NT2/D1 (cell line): ENCODE data around the gene C3orf70.

Experiments used
- DNase-seq: peaks from one replicate; pipeline ENCODE4 v3.0.0-alpha.2; 2011; ENCODE audit warnings: low read depth, low spot score
- H3K27me3 ChIP-seq: 2 replicates; pipeline ENCODE4 v1.6.0; 2011; ENCODE audit warnings: mild to moderate bottlenecking; ENCODE audit not compliant: insufficient read length, insufficient read depth
- H3K36me3 ChIP-seq: 2 replicates; pipeline ENCODE4 v1.6.1; 2011; ENCODE audit warnings: mild to moderate bottlenecking, low read length, mixed read lengths; ENCODE audit not compliant: insufficient read depth, insufficient read length
- H3K4me1 ChIP-seq: 2 replicates; pipeline ENCODE4 v1.5.1; 2011; ENCODE audit not compliant: insufficient read depth, insufficient read length
- H3K4me3 ChIP-seq: 2 replicates; pipeline ENCODE4 v1.5.1; 2011; ENCODE audit warnings: low read depth; ENCODE audit not compliant: insufficient read length
- H3K9ac ChIP-seq: 2 replicates; pipeline ENCODE4 v1.6.0; 2011; ENCODE audit warnings: low read depth; ENCODE audit not compliant: insufficient read length
- H3K9me3 ChIP-seq: 2 replicates; pipeline ENCODE4 v1.5.1; 2011; ENCODE audit warnings: mild to moderate bottlenecking, low read length; ENCODE audit not compliant: insufficient read depth
- SUZ12 ChIP-seq: IDR thresholded peaks from 2 replicates; pipeline ENCODE4 v1.6.1; 2011; ENCODE audit not compliant: insufficient read length, insufficient read depth; ENCODE audit errors: extremely low read depth
- YY1 ChIP-seq: IDR thresholded peaks from 2 replicates; pipeline ENCODE4 v1.6.1; 2011; ENCODE audit not compliant: insufficient read length, insufficient read depth
- ZNF274 ChIP-seq: IDR thresholded peaks from 2 replicates; pipeline ENCODE4 v1.6.1; 2011; ENCODE audit warnings: mild to moderate bottlenecking, low read depth, low read length

C3orf70 gene

GRCh38 chr3:185063431-185063830 is 89.4 kb downstream of the C3orf70 start:
- peaks cover 26% of the 10 kb centered on the region; the same call in 1 of the 2 replicates for H3K9me3 ChIP-seq
- H3K27me3 ChIP-seq = no peaks in the 10 kb centered on the region
- H3K4me1 ChIP-seq = no peaks in the 10 kb centered on the region
- H3K36me3 ChIP-seq = no peaks in the 10 kb centered on the region
- DNase-seq = no peak
- H3K4me3 ChIP-seq = no peak overlapping the region
- no peak for TF ChIP-seq YY1
- no peak for TF ChIP-seq ZNF274
- TF ChIP-seq SUZ12 = no peak
- no peak overlapping the region for H3K9ac ChIP-seq

- Histone ChIP-seq H3K36me3 (no peaks in the 10 kb centered on the region), H3K9ac (no peak overlapping the region), H3K4me1 (no peaks in the 10 kb centered on the region), H3K9me3 (peaks cover 21% of the 10 kb centered on the region; the same call in 1 of the 2 replicates), H3K4me3 (no peak overlapping the region), H3K27me3 (no peaks in the 10 kb centered on the region)
- TF ChIP-seq SUZ12 = no peak
- TF ChIP-seq YY1 = no peak
- TF ChIP-seq ZNF274 = no peak
- no peak for DNase-seq
Observed at GRCh38 chr3:185062191-185062590, 90.7 kb downstream of the C3orf70 start.

GRCh38 chr3:185060655-185061054 is 92.2 kb downstream of the C3orf70 start:
- DNase-seq = no peak
- H3K4me3 ChIP-seq = no peak overlapping the region
- H3K9me3 ChIP-seq = peaks cover 18% of the 10 kb centered on the region; the same call in 1 of the 2 replicates
- no peak overlapping the region for H3K9ac ChIP-seq
- H3K27me3 ChIP-seq = no peaks in the 10 kb centered on the region
- no peaks in the 10 kb centered on the region for H3K36me3 ChIP-seq
- no peaks in the 10 kb centered on the region for H3K4me1 ChIP-seq
- TF ChIP-seq SUZ12 (no peak), ZNF274 (no peak), YY1 (no peak)

- DNase-seq = no peak
Observed at GRCh38 chr3:185059766-185060165, 93.1 kb downstream of the C3orf70 start.

GRCh38 chr3:185058796-185059195 is 94.1 kb downstream of the C3orf70 start:
- no peaks in the 10 kb centered on the region for H3K27me3 ChIP-seq
- H3K4me3 ChIP-seq = no peak overlapping the region
- no peak for DNase-seq
- H3K36me3 ChIP-seq = no peaks in the 10 kb centered on the region
- peaks cover 21% of the 10 kb centered on the region; the same call in 1 of the 2 replicates for H3K9me3 ChIP-seq
- no peak for TF ChIP-seq ZNF274
- no peak for TF ChIP-seq SUZ12
- TF ChIP-seq YY1 = no peak
- H3K9ac ChIP-seq = no peak overlapping the region
- no peaks in the 10 kb centered on the region for H3K4me1 ChIP-seq

More at GRCh38 chr3:185059766-185060165, 93.1 kb downstream of the C3orf70 start:
- Histone ChIP-seq H3K9ac (no peak overlapping the region), H3K36me3 (no peaks in the 10 kb centered on the region), H3K9me3 (peaks cover 21% of the 10 kb centered on the region; the same call in 1 of the 2 replicates), H3K4me1 (no peaks in the 10 kb centered on the region), H3K4me3 (no peak overlapping the region), H3K27me3 (no peaks in the 10 kb centered on the region)
- no peak for TF ChIP-seq ZNF274
- TF ChIP-seq YY1 = no peak
- no peak for TF ChIP-seq SUZ12

GRCh38 chr3:185057829-185058228 is 95.0 kb downstream of the C3orf70 start:
- Histone ChIP-seq H3K4me3 (no peak overlapping the region), H3K4me1 (no peaks in the 10 kb centered on the region), H3K27me3 (no peaks in the 10 kb centered on the region), H3K9ac (no peak overlapping the region), H3K36me3 (no peaks in the 10 kb centered on the region), H3K9me3 (peaks cover 21% of the 10 kb centered on the region; the same call in 1 of the 2 replicates)
- DNase-seq = no peak
- TF ChIP-seq ZNF274 = no peak
- TF ChIP-seq YY1 = no peak
- no peak for TF ChIP-seq SUZ12

GRCh38 chr3:185056908-185057307 is 96.0 kb downstream of the C3orf70 start:
- DNase-seq = no peak
- Histone ChIP-seq H3K4me1 (no peaks in the 10 kb centered on the region), H3K27me3 (no peaks in the 10 kb centered on the region), H3K9ac (no peak overlapping the region), H3K4me3 (no peak overlapping the region), H3K36me3 (peaks cover 9% of the 10 kb centered on the region), H3K9me3 (peaks cover 21% of the 10 kb centered on the region; the same call in 1 of the 2 replicates)
- TF ChIP-seq ZNF274 = no peak

- H3K4me1 ChIP-seq = no peaks in the 10 kb centered on the region
- DNase-seq = no peak
- H3K36me3 ChIP-seq = peaks cover 30% of the 10 kb centered on the region
- no peak overlapping the region for H3K9ac ChIP-seq
- no peak overlapping the region for H3K4me3 ChIP-seq
- no peak for TF ChIP-seq YY1
- TF ChIP-seq SUZ12 = no peak
- TF ChIP-seq ZNF274 = no peak
- H3K27me3 ChIP-seq = no peaks in the 10 kb centered on the region
- H3K9me3 ChIP-seq = peaks cover 3% of the 10 kb centered on the region; the same call in 1 of the 2 replicates
Observed at GRCh38 chr3:185052631-185053030, 100.2 kb downstream of the C3orf70 start.
